Endothelial cell of umbilical vein (primary cell): ENCODE data around the gene RNF214. TPM values are rescaled to one million over a fixed set of nuclear protein-coding genes. Genes with fewer than 3 reads are reported as not detected.
"Not testable (repeated sequence)": the region's sequence is repeated elsewhere in the genome, so short reads cannot be mapped to it uniquely, and the experiment has no call there.

Experiments
- BruUV-seq: library from RNA; stranded (reverse); fragments of 400-500 nt; replicated peaks from 2 replicates; lab custom pipeline; 2021; lab: Mats Ljungman, UMichigan
- CTCF ChIA-PET: fragments of 300-600, 350-600 bp; sonication (Branson Sonifier 250); formaldehyde crosslinking; loops from one replicate; lab custom pipeline; 2021; ENCODE audit warnings: antibody characterized with exemption, inconsistent platforms; lab: Charles Lee
- POLR2A ChIA-PET: fragments of 300-600, 350-600 bp; sonication (Branson Sonifier 250); formaldehyde crosslinking; loops from one replicate; lab custom pipeline; 2021; ENCODE audit warnings: antibody characterized with exemption, inconsistent platforms; lab: Charles Lee
- DNase-seq: peaks from one replicate; pipeline ENCODE4 v3.0.0-alpha.2; 2011; ENCODE audit warnings: low read depth, low spot score
- FAIRE-seq: peaks from 2 replicates; lab custom pipeline; 2011; peaks lifted over from hg19 to GRCh38; lab: Jason Lieb, UNC
- H2AFZ ChIP-seq: 2 replicates; pipeline ENCODE4 v1.6.0; 2012; ENCODE audit warnings: low read depth, low read length, control low read depth, inconsistent platforms
- H3K27ac ChIP-seq: 2 replicates; pipeline ENCODE4 v1.5.1; 2011; ENCODE audit warnings: low read depth, mild to moderate bottlenecking, control low read depth, low read length, moderate library complexity; ENCODE audit not compliant: insufficient read depth
- H3K27me3 ChIP-seq, 2 experiments: 2 replicates each; pipeline versions ENCODE4 v1.6.0 to v1.6.1; 2011; ENCODE audit warnings: low read length in 2 of 2, mixed read lengths in 1 of 2; ENCODE audit not compliant: control insufficient read depth in 2 of 2, insufficient read depth in 2 of 2
- H3K36me3 ChIP-seq, 2 experiments: 2 replicates in 1 of 2; 3 replicates in 1 of 2; pipeline ENCODE4 v1.5.1; 2011; ENCODE audit warnings: low read length in 2 of 2, mild to moderate bottlenecking in 1 of 2, moderate library complexity in 1 of 2; ENCODE audit not compliant: control insufficient read depth in 2 of 2, insufficient read depth in 2 of 2; ENCODE audit errors: extremely low read depth in 1 of 2
- H3K4me1 ChIP-seq: 3 replicates; pipeline ENCODE4 v1.5.1; 2011; ENCODE audit warnings: mild to moderate bottlenecking, low read length; ENCODE audit not compliant: control insufficient read depth, insufficient read depth; ENCODE audit errors: extremely low read depth
- H3K4me2 ChIP-seq: 2 replicates; pipeline ENCODE4 v1.6.1; 2011; ENCODE audit warnings: low read length, control low read depth, mixed read lengths; ENCODE audit not compliant: insufficient read depth
- H3K4me3 ChIP-seq, 3 experiments: fragments of 200-600 bp in 1 of 3; sonication (generic), shearing (Covaris generic) in 1 of 3; replicated peaks in 1 of 3; 2 replicates each; pipeline ENCODE4 v1.5.1; 2011 to 2016; ENCODE audit warnings: control low read depth in 3 of 3, low read length in 3 of 3, mild to moderate bottlenecking in 2 of 3, inconsistent platforms in 1 of 3, low read depth in 1 of 3, moderate library complexity in 1 of 3; ENCODE audit not compliant: insufficient read depth in 1 of 3
- H3K79me2 ChIP-seq: 2 replicates; pipeline ENCODE4 v1.6.0; 2012; ENCODE audit warnings: low read length, inconsistent platforms; ENCODE audit not compliant: control insufficient read depth, insufficient read depth
- H3K9ac ChIP-seq: replicated peaks from 2 replicates; pipeline ENCODE3; 2011; ENCODE audit warnings: low read length, control low read depth; ENCODE audit not compliant: insufficient read depth; ENCODE audit errors: extremely low read depth
- H3K9me1 ChIP-seq: replicated peaks from 3 replicates; pipeline ENCODE4 v1.6.0; 2011; ENCODE audit warnings: mild to moderate bottlenecking, low read length; ENCODE audit not compliant: control insufficient read depth, insufficient read depth; ENCODE audit errors: extremely low read depth
- H3K9me3 ChIP-seq: replicated peaks from 2 replicates; pipeline ENCODE4 v1.5.1; 2012; ENCODE audit warnings: low read length, inconsistent platforms; ENCODE audit not compliant: control insufficient read depth, insufficient read depth
- H4K20me1 ChIP-seq: replicated peaks from 2 replicates; pipeline ENCODE3; 2011; ENCODE audit warnings: mild to moderate bottlenecking, low read length; ENCODE audit not compliant: control insufficient read depth, insufficient read depth; ENCODE audit errors: extremely low read depth
- EZH2 ChIP-seq: IDR thresholded peaks from 2 replicates; pipeline ENCODE4 v1.6.1; 2012; ENCODE audit warnings: borderline replicate concordance, low read depth, mild to moderate bottlenecking, moderate library complexity, low read length, inconsistent platforms; ENCODE audit not compliant: severe bottlenecking
- FOS ChIP-seq: IDR thresholded peaks from 2 replicates; pipeline ENCODE4 v1.6.1; 2011; ENCODE audit warnings: mild to moderate bottlenecking, low read length, moderate library complexity, borderline replicate concordance; ENCODE audit not compliant: insufficient read depth
- GATA2 ChIP-seq: IDR thresholded peaks from 2 replicates; pipeline ENCODE4 v1.7.0; 2011; ENCODE audit warnings: low read depth, mild to moderate bottlenecking, moderate library complexity, mixed read lengths, low read length; ENCODE audit not compliant: insufficient read length, insufficient read depth
- JUN ChIP-seq: IDR thresholded peaks from 2 replicates; pipeline ENCODE4 v1.6.1; 2011; ENCODE audit warnings: borderline replicate concordance, low read depth; ENCODE audit not compliant: insufficient read length, insufficient read depth
- MYC ChIP-seq: IDR thresholded peaks from one replicate; pipeline ENCODE4 v1.6.1; 2011; ENCODE audit warnings: mild to moderate bottlenecking, low read depth, low read length
- POLR2A ChIP-seq: IDR thresholded peaks from 2 replicates; pipeline ENCODE4 v1.6.1; 2012; ENCODE audit warnings: low read depth, mild to moderate bottlenecking, control low read depth, low read length
- POLR2AphosphoS5 ChIP-seq: IDR thresholded peaks from 2 replicates; pipeline ENCODE4 v1.6.1; 2012; ENCODE audit warnings: low read depth, mild to moderate bottlenecking, control low read depth, low read length, moderate library complexity; ENCODE audit not compliant: insufficient read depth
- dilution Hi-C: fragments of 300-500 bp; cut with MboI; formaldehyde crosslinking; loops from one replicate; pipeline ENCODE4 v1.15.0; 2019; ENCODE audit warnings: low sequenced_read_pairs; ENCODE audit not compliant: extremely low pct_ligation_motif_present
- intact Hi-C: fragments of 100-400 bp; cut with micrococcal nuclease; formaldehyde crosslinking; loops from one replicate; pipeline ENCODE4 v1.10.0; 2022
- polyA plus RNA-seq, 4 experiments: library from polyadenylated mRNA; depleted of rRNA in 3 of 4; stranded (reverse) in 3 of 4; unstranded in 1 of 4; fragments of >200 nt; gene quantifications; 2 replicates each; pipeline versions ENCODE4 v1.2.1 to v1.2.3, GENCODE V29; 2011 to 2012; ENCODE audit warnings: missing spikeins in 1 of 4
- total RNA-seq: library from RNA; stranded (reverse); gene quantifications from 2 replicates; pipeline ENCODE4 v1.2.3, GENCODE V29; 2021
- TF ChIP-seq, protein P1 (sequence below), 2 donors: IDR thresholded peaks; 1 replicate in 1 of 2; 2 replicates in 1 of 2; pipeline ENCODE4 v1.5.1; 2011; ENCODE audit warnings: low read length in 2 of 2, mild to moderate bottlenecking in 2 of 2, moderate library complexity in 2 of 2, control low read depth in 1 of 2, inconsistent platforms in 1 of 2, low read depth in 1 of 2; ENCODE audit not compliant: insufficient read depth in 1 of 2; ENCODE audit errors: extremely low read depth in 1 of 2
- TF ChIP-seq, protein P2 (sequence below): IDR thresholded peaks from 2 replicates; pipeline ENCODE4 v1.6.1; 2011; ENCODE audit not compliant: insufficient read depth, insufficient read length

The RNF214 gene
- total and polyA plus RNA-seq, 2 donors (not counting 3 experiments of a cell fraction or from before 2014, with no cell fraction given) = 24.3 to 28.2 TPM

DNA sequence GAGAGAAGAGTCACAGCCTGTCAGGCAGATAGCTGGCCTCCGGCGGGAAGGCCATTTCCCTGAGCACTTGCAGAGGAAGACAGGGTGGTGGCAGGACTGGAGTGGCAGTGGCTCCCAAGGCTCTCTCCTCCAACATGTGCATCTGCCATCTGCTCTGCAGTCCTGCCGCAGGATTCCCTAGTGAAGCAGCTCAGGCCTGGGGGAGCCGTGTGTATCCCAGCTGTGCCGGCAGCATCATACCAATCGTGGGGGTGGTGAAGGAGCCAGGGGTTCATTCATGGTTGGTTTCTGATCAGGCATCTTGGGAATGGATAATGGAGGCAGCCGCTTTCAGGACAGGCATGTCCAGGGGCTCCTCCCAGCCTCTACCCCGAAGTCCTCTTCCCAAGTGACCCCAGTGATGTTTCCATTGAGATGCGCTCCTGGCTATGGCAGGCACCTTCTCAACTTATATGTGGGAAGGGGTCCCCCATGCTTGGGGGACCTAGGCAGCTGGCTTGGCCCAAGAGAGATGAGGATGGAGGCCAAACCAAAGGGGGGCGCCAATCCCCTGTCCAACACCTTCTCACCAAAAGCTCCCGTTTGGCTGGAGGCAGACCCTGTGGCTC is 27.2 kb upstream of the RNF214 start:
- dilution Hi-C loops (no loop called here), intact Hi-C loops (loop anchor here (5.0 kb wide), 1 partner anchor 73 kb away; no protein-coding TSS in a partner anchor)
- no peaks in the 10 kb centered on the region for H3K9me3 ChIP-seq
- FAIRE-seq (no peak), DNase-seq (no peak)
- H3K9me1 ChIP-seq = no peaks in the 10 kb centered on the region
- H4K20me1 ChIP-seq = no peaks in the 10 kb centered on the region
- peaks cover 0 to 4% of the 10 kb centered on the region in 2 experiments for H3K36me3 ChIP-seq
- H3K9ac ChIP-seq = no peak overlapping the region
- H2AFZ ChIP-seq = no peak overlapping the region
- no peaks in the 10 kb centered on the region for H3K27me3 ChIP-seq
- no peak overlapping the region for H3K27ac ChIP-seq
- no peaks in the 10 kb centered on the region for H3K4me1 ChIP-seq
- BruUV-seq = TSS peak; percentile 41
- POLR2A ChIA-PET = no interaction called here
- H3K79me2 ChIP-seq = no peaks in the 10 kb centered on the region
- CTCF ChIA-PET = no interaction called here
- H3K4me2 ChIP-seq = no peak overlapping the region
- TF ChIP-seq EZH2 (no peak), FOS (no peak), POLR2AphosphoS5 (no peak), JUN (no peak), POLR2A (no peak), GATA2 (no peak), MYC (no peak)
- TF ChIP-seq, protein P1, sequence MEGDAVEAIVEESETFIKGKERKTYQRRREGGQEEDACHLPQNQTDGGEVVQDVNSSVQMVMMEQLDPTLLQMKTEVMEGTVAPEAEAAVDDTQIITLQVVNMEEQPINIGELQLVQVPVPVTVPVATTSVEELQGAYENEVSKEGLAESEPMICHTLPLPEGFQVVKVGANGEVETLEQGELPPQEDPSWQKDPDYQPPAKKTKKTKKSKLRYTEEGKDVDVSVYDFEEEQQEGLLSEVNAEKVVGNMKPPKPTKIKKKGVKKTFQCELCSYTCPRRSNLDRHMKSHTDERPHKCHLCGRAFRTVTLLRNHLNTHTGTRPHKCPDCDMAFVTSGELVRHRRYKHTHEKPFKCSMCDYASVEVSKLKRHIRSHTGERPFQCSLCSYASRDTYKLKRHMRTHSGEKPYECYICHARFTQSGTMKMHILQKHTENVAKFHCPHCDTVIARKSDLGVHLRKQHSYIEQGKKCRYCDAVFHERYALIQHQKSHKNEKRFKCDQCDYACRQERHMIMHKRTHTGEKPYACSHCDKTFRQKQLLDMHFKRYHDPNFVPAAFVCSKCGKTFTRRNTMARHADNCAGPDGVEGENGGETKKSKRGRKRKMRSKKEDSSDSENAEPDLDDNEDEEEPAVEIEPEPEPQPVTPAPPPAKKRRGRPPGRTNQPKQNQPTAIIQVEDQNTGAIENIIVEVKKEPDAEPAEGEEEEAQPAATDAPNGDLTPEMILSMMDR (IDR thresholded peaks at IDR 0.05; ENCODE audit: extremely low read depth in 1 of 2, insufficient read depth in 1 of 2, low read depth in 1 of 2, low read length in 2 of 2) = no peak
- TF ChIP-seq, protein P2, sequence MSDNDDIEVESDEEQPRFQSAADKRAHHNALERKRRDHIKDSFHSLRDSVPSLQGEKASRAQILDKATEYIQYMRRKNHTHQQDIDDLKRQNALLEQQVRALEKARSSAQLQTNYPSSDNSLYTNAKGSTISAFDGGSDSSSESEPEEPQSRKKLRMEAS = no peak
- H3K4me3 ChIP-seq = no peak overlapping the region

DNA sequence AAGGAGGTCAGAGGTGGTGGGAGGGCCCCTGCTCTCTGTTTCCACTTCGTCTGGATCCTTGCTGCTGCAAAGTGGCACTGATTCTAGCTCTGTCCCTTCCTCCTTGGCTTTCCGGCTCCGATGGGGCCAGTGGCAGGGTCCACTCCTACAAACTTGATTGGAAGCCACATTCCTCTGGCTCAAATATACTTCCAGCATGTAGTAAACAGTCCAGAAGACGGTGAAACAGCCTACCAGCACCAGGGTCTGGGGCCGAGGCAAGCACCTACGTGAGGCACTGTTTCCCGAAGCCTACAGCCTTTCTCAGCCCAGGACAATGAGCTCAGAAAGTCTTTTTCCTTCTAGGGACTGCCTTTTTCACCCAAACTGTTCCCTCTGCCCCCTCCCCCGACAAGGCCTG is 26.4 kb upstream of the RNF214 start:
- dilution Hi-C loops, H3K79me2 ChIP-seq, H4K20me1 ChIP-seq, DNase-seq, POLR2A ChIA-PET, H3K4me3 ChIP-seq, H3K4me1 ChIP-seq, H3K36me3 ChIP-seq, H3K9me1 ChIP-seq, FAIRE-seq, H3K27ac ChIP-seq, H3K9ac ChIP-seq, H3K9me3 ChIP-seq, CTCF ChIA-PET, H3K27me3 ChIP-seq, BruUV-seq, H2AFZ ChIP-seq, H3K4me2 ChIP-seq: not testable (repeated sequence)
- intact Hi-C loops = loop anchor here (5.0 kb wide), 1 partner anchor 74 kb away; no protein-coding TSS in a partner anchor

DNA sequence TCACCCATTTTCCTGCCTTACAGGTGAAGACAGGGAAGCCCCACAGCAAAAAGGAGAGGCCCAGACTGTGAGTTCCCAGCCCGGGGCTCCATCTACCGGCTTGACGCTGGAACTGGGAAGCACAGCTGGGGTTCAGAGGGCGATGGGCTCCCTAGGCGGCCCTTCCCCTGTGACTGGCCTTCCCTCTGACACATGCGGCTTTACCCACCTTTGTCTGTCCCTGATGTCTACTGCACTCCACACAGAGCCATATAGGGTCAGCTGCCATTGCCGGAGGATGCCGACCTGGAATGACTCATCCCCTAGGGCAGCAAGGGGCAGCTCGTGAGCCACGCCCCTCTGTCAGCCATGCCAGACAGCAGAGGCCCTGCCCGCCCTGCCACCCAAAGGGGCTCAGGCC is 25.6 kb upstream of the RNF214 start:
- POLR2A ChIA-PET, H3K4me2 ChIP-seq, H2AFZ ChIP-seq, H3K36me3 ChIP-seq, H4K20me1 ChIP-seq, BruUV-seq, H3K79me2 ChIP-seq, H3K4me1 ChIP-seq, DNase-seq, H3K27ac ChIP-seq, CTCF ChIA-PET, H3K9ac ChIP-seq, H3K4me3 ChIP-seq, H3K27me3 ChIP-seq, H3K9me1 ChIP-seq, dilution Hi-C loops, H3K9me3 ChIP-seq: not testable (repeated sequence)
- intact Hi-C loops = loop anchor here (5.0 kb wide), 1 partner anchor 75 kb away; no protein-coding TSS in a partner anchor
- FAIRE-seq = peak; percentile 98
